HepG2 (cell line): ENCODE data around the gene RUNDC1. TPM values are rescaled to one million over a fixed set of nuclear protein-coding genes. Genes with fewer than 3 reads are reported as not detected.

Experiments
- BCL6 ChIP-seq: IDR thresholded peaks from 2 replicates; pipeline ENCODE4 v1.6.1; 2016; ENCODE audit warnings: missing genetic modification reagents, missing compliant biosample characterization
- BORCS8-MEF2B ChIP-seq: sonication (generic); formaldehyde crosslinking; IDR thresholded peaks from 2 replicates; pipeline ENCODE4 v1.8.0; 2022; ENCODE audit warnings: mild to moderate bottlenecking, missing genetic modification reagents
- GABPB1 ChIP-seq: IDR thresholded peaks from 2 replicates; pipeline ENCODE4 v1.6.1; 2016; ENCODE audit warnings: mild to moderate bottlenecking, missing genetic modification reagents, moderate library complexity, missing compliant biosample characterization
- GATAD2A ChIP-seq: IDR thresholded peaks from 2 replicates; pipeline ENCODE4 v1.6.1; 2016
- KDM2A ChIP-seq: sonication (generic); formaldehyde crosslinking; IDR thresholded peaks from 2 replicates; pipeline ENCODE4 v1.4.0; 2020; ENCODE audit warnings: low read depth, missing genetic modification reagents, borderline replicate concordance
- MTA1 ChIP-seq: sonication (generic); formaldehyde crosslinking; IDR thresholded peaks from 2 replicates; pipeline ENCODE4 v1.4.0; 2020; ENCODE audit warnings: missing genetic modification reagents, mild to moderate bottlenecking, borderline replicate concordance
- REPIN1 ChIP-seq: sonication (generic); formaldehyde crosslinking; IDR thresholded peaks from 2 replicates; pipeline ENCODE4 v1.8.0; 2022; ENCODE audit warnings: missing genetic modification reagents, low read depth, mild to moderate bottlenecking, borderline replicate concordance
- SRY ChIP-seq: sonication (generic); formaldehyde crosslinking; IDR thresholded peaks from 2 replicates; pipeline ENCODE4 v1.8.0; 2022; ENCODE audit warnings: mild to moderate bottlenecking, missing genetic modification reagents
- ZBTB21 ChIP-seq: sonication (generic); formaldehyde crosslinking; IDR thresholded peaks from 2 replicates; pipeline ENCODE4 v1.4.0; 2020; ENCODE audit warnings: missing genetic modification reagents
- ZIK1 ChIP-seq: sonication (generic); formaldehyde crosslinking; IDR thresholded peaks from 2 replicates; pipeline ENCODE4 v1.5.0; 2020; ENCODE audit warnings: mild to moderate bottlenecking, low read depth, missing genetic modification reagents, borderline replicate concordance
- ZNF556 ChIP-seq: sonication (generic); formaldehyde crosslinking; IDR thresholded peaks from 2 replicates; pipeline ENCODE4 v1.4.0; 2020; ENCODE audit warnings: mild to moderate bottlenecking, missing genetic modification reagents, borderline replicate concordance
- ZNF614 ChIP-seq: IDR thresholded peaks from 2 replicates; pipeline ENCODE4 v1.6.1; 2018; ENCODE audit warnings: missing biosample characterization, missing genetic modification reagents, inconsistent platforms, borderline replicate concordance
- ZNF619 ChIP-seq: sonication (generic); formaldehyde crosslinking; IDR thresholded peaks from 2 replicates; pipeline ENCODE4 v1.4.0; 2020; ENCODE audit warnings: mild to moderate bottlenecking, missing genetic modification reagents
- ZNF672 ChIP-seq: sonication (generic); formaldehyde crosslinking; IDR thresholded peaks from 2 replicates; pipeline ENCODE4 v1.8.1; 2022; ENCODE audit warnings: missing genetic modification reagents
- polyA plus RNA-seq, 8 experiments: library from polyadenylated mRNA; depleted of rRNA in 3 of 8; stranded (reverse) in 7 of 8; unstranded in 1 of 8; fragments of >200 nt; fragmentation: Illumina TruSeq in 4 of 8; extraction: Trizol in 4 of 8; gene quantifications; 2 replicates each; pipeline versions ENCODE4 v1.2.1 to v1.2.3, GENCODE V29; 2011 to 2016; ENCODE audit warnings: low read depth in 4 of 8, missing spikeins in 1 of 8, mixed read lengths in 1 of 8; ENCODE audit not compliant: insufficient read depth in 1 of 8
- total RNA-seq, 5 experiments: library from RNA; depleted of rRNA; stranded (reverse); fragments of >200 nt; fragmentation: Illumina TruSeq; extraction: Trizol; gene quantifications; 2 replicates each; pipeline ENCODE4 v1.2.3, GENCODE V29; 2016; ENCODE audit warnings: low read depth in 1 of 5
- TF ChIP-seq, protein P1 (sequence below): IDR thresholded peaks from 2 replicates; pipeline ENCODE4 v1.6.1; 2016
- TF ChIP-seq, protein P2 (sequence below): sonication (generic); formaldehyde crosslinking; IDR thresholded peaks from 2 replicates; pipeline ENCODE4 v1.5.0; 2020; ENCODE audit warnings: missing genetic modification reagents
- TF ChIP-seq, protein P3 (sequence below): sonication (generic); formaldehyde crosslinking; IDR thresholded peaks from 2 replicates; pipeline ENCODE4 v1.5.0; 2020; ENCODE audit warnings: missing genetic modification reagents
- TF ChIP-seq, protein P4 (sequence below), 2 experiments: sonication (generic) in 1 of 2; formaldehyde crosslinking in 1 of 2; IDR thresholded peaks; 2 replicates each; pipeline versions ENCODE4 v1.4.0 to v1.6.1; 2018 to 2020; ENCODE audit warnings: missing genetic modification reagents in 2 of 2, borderline replicate concordance in 1 of 2, low read depth in 1 of 2, mild to moderate bottlenecking in 1 of 2, missing biosample characterization in 1 of 2
- TF ChIP-seq, protein P5 (sequence below): sonication (generic); formaldehyde crosslinking; conservative IDR thresholded peaks from 2 replicates; pipeline ENCODE4 v1.5.0; 2020; ENCODE audit warnings: missing genetic modification reagents
- TF ChIP-seq, protein P6 (sequence below): sonication (generic); formaldehyde crosslinking; IDR thresholded peaks from 2 replicates; pipeline ENCODE4 v1.5.1; 2020; ENCODE audit warnings: missing genetic modification reagents, mild to moderate bottlenecking, borderline replicate concordance

Gene RUNDC1
- total and polyA plus RNA-seq, 2 of the 13 experiments (the other 11 are each of a cell fraction or from before 2014, with no cell fraction given): 10.3 to 11.4 TPM

DNA sequence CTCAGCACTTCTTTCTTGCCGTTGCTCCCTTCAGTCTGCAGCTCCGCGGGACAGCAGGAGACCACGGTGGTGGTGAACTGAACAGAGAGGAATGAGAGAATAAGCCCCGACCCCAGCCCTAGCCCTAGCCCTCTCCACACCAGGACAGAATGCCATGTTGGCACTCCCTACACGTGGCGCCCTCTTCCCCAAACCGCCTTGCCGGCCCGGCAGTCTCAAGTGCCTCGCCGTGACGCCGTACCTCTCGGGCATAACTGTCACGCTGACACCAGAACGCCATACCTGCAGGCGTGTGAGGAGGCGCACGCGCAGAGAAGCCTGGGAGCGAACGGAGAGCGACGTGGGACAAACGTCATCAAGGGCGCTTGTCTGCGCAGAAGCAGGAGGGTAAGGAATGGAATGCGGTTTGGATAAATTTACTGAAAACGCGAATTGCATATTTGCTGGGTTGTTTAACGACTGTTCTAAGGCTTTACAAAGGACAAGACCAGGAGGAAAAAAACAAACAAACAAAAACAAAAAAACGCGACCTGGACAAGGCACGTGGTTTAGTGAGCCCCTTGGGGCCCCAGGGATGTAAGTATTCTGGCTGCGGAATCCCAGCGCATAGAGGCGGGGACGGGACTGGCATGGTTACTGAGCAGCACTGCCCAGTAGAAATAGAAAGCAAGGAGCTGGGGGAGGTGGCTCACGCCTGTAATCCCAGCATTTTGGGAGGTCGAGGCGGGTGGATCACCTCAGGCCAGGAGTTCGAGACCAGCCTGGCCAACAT is 16.0 kb upstream of the RUNDC1 start, which contains the start of gene AARSD1 (continued):
- TF ChIP-seq, protein P1, sequence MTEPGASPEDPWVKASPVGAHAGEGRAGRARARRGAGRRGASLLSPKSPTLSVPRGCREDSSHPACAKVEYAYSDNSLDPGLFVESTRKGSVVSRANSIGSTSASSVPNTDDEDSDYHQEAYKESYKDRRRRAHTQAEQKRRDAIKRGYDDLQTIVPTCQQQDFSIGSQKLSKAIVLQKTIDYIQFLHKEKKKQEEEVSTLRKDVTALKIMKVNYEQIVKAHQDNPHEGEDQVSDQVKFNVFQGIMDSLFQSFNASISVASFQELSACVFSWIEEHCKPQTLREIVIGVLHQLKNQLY (CRISPR knock-in tag): 0 out of 2 replicates have a peak, but pooled peaks have one; percentile 12
- TF ChIP-seq, protein P2, sequence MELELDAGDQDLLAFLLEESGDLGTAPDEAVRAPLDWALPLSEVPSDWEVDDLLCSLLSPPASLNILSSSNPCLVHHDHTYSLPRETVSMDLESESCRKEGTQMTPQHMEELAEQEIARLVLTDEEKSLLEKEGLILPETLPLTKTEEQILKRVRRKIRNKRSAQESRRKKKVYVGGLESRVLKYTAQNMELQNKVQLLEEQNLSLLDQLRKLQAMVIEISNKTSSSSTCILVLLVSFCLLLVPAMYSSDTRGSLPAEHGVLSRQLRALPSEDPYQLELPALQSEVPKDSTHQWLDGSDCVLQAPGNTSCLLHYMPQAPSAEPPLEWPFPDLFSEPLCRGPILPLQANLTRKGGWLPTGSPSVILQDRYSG (CRISPR knock-in tag): no peak
- TF ChIP-seq REPIN1 (CRISPR knock-in tag): 0 out of 2 replicates have a peak, but pooled peaks have one; percentile 48
- peak; percentile 50; the same call in 1 of the 2 replicates for TF ChIP-seq GABPB1 (CRISPR knock-in tag)
- TF ChIP-seq GATAD2A (CRISPR knock-in tag): peak; percentile 33
- TF ChIP-seq, protein P3, sequence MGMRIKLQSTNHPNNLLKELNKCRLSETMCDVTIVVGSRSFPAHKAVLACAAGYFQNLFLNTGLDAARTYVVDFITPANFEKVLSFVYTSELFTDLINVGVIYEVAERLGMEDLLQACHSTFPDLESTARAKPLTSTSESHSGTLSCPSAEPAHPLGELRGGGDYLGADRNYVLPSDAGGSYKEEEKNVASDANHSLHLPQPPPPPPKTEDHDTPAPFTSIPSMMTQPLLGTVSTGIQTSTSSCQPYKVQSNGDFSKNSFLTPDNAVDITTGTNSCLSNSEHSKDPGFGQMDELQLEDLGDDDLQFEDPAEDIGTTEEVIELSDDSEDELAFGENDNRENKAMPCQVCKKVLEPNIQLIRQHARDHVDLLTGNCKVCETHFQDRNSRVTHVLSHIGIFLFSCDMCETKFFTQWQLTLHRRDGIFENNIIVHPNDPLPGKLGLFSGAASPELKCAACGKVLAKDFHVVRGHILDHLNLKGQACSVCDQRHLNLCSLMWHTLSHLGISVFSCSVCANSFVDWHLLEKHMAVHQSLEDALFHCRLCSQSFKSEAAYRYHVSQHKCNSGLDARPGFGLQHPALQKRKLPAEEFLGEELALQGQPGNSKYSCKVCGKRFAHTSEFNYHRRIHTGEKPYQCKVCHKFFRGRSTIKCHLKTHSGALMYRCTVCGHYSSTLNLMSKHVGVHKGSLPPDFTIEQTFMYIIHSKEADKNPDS (CRISPR knock-in tag): no peak
- TF ChIP-seq ZIK1 (CRISPR knock-in tag): peak; percentile 56; the same call in 1 of the 2 replicates
- 0 out of 2 replicates have a peak, but pooled peaks have one; percentile 64 for TF ChIP-seq SRY (CRISPR knock-in tag)
- TF ChIP-seq, protein P4, sequence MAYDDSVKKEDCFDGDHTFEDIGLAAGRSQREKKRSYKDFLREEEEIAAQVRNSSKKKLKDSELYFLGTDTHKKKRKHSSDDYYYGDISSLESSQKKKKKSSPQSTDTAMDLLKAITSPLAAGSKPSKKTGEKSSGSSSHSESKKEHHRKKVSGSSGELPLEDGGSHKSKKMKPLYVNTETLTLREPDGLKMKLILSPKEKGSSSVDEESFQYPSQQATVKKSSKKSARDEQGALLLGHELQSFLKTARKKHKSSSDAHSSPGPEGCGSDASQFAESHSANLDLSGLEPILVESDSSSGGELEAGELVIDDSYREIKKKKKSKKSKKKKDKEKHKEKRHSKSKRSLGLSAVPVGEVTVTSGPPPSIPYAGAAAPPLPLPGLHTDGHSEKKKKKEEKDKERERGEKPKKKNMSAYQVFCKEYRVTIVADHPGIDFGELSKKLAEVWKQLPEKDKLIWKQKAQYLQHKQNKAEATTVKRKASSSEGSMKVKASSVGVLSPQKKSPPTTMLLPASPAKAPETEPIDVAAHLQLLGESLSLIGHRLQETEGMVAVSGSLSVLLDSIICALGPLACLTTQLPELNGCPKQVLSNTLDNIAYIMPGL (CRISPR knock-in tag; IDR thresholded peaks at IDR 0.05; ENCODE audit: borderline replicate concordance in 1 of 2, low read depth in 1 of 2): no peak; a peak in 1 of 4 replicates
- TF ChIP-seq BORCS8-MEF2B: 0 out of 2 replicates have a peak, but pooled peaks have one; percentile 38
- TF ChIP-seq ZNF614 (CRISPR knock-in tag): peak; percentile 21; the same call in 1 of the 2 replicates
- 0 out of 2 replicates have a peak, but pooled peaks have one; percentile 43 for TF ChIP-seq ZNF619
- TF ChIP-seq KDM2A (CRISPR knock-in tag): peak; percentile 73
- TF ChIP-seq ZNF556: 0 out of 2 replicates have a peak, but pooled peaks have one; percentile 36
- peak; percentile 20; the same call in 1 of the 2 replicates for TF ChIP-seq BCL6 (CRISPR knock-in tag)
- TF ChIP-seq, protein P5, sequence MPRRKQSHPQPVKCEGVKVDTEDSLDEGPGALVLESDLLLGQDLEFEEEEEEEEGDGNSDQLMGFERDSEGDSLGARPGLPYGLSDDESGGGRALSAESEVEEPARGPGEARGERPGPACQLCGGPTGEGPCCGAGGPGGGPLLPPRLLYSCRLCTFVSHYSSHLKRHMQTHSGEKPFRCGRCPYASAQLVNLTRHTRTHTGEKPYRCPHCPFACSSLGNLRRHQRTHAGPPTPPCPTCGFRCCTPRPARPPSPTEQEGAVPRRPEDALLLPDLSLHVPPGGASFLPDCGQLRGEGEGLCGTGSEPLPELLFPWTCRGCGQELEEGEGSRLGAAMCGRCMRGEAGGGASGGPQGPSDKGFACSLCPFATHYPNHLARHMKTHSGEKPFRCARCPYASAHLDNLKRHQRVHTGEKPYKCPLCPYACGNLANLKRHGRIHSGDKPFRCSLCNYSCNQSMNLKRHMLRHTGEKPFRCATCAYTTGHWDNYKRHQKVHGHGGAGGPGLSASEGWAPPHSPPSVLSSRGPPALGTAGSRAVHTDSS (CRISPR knock-in tag): no peak
- TF ChIP-seq, protein P6, sequence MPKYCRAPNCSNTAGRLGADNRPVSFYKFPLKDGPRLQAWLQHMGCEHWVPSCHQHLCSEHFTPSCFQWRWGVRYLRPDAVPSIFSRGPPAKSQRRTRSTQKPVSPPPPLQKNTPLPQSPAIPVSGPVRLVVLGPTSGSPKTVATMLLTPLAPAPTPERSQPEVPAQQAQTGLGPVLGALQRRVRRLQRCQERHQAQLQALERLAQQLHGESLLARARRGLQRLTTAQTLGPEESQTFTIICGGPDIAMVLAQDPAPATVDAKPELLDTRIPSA (CRISPR knock-in tag): no peak
- peak; percentile 56; the same call in 1 of the 2 replicates for TF ChIP-seq MTA1 (CRISPR knock-in tag)
- no peak for TF ChIP-seq ZNF672 (CRISPR knock-in tag)
- peak; percentile 86 for TF ChIP-seq ZBTB21 (CRISPR knock-in tag)
